ENCODE measurements around the gene MROH2B.

MROH2B gene

DNA sequence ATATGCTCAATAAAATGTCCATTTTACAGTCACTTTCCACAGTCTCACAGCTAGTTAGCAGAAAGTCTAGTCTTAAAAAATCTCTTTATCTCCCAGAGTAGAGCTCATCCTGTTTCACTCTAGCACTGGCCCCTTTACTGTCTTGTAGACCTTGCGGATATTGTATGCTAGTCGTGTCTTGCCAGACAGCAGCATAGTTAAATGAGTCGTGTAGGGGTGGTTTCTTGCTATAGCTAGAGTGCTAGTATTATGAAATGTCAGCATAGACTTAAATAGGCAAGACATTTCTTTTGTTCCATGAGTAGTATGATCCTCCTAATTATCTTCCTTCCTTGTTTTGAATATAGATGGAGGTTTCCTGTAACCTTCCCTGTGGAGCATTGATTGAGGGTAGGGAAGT lies 84.5 kb downstream of the MROH2B start:
- peaks cover 0 to 1% (median 0%) of the 10 kb centered on the region in 5 experiments for H3K9me3 ChIP-seq (ENCODE audit: control extremely low read depth in 1 of 5, control insufficient read depth in 4 of 5, insufficient read depth in 2 of 5, low read depth in 1 of 5, low read length in 4 of 5)
- no peaks in the 10 kb centered on the region for H3K27me3 ChIP-seq (replicated peaks in 2 of 5; ENCODE audit: control insufficient read depth in 4 of 5, insufficient read depth in 5 of 5, low read length in 4 of 5)
- H3K36me3 ChIP-seq (ENCODE audit: control insufficient read depth in 4 of 4, insufficient read depth in 4 of 4, low read length in 3 of 4) = no peaks in the 10 kb centered on the region
- H3K4me3 ChIP-seq (ENCODE audit: control insufficient read depth in 1 of 7, extremely low read depth in 1 of 7, insufficient read depth in 4 of 7, low read depth in 2 of 7, low read length in 6 of 7) = no peak overlapping the region
- no peaks in the 10 kb centered on the region for H3K4me1 ChIP-seq (ENCODE audit: control extremely low read depth in 1 of 4, control insufficient read depth in 4 of 4, insufficient read depth in 4 of 4, low read length in 3 of 4)
- ChIA-PET POLR2A (no interaction called here), CTCF (no interaction called here)
- WGBS (ENCODE audit: insufficient coverage) = 86% methylated on average over 2 of the region's 3 CpGs
- no peak for DNase-seq
- no peak overlapping the region for H3K27ac ChIP-seq (ENCODE audit: insufficient read depth in 1 of 2, low read depth in 1 of 2, low read length in 2 of 2, poor library complexity in 1 of 2, severe bottlenecking in 2 of 2)

DNA sequence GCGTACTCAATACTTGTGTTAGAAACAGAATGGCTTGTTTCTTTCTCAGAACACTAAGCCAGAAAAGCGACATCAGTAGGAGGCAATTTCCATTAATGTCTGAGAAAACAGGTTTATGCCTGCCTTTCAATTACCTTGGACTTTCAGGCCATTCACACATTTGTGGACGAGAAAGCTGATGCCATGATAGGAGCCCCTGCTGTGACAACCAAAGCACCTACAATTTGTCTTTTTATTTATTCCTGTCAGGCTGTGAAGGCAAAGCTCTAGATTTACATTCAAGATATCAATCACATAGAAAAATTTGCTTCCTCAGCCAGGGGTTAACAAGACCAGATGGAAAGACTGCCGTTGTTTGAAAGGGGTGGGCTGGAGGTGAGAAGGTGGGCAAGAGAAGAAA lies 85.6 kb downstream of the MROH2B start:
- 100% methylated on average over 1 of the region's 4 CpGs for WGBS (ENCODE audit: insufficient coverage)
- Histone ChIP-seq H3K9me3 (ENCODE audit: control extremely low read depth in 1 of 5, control insufficient read depth in 4 of 5, insufficient read depth in 2 of 5, low read depth in 1 of 5, low read length in 4 of 5) (peaks cover 0 to 1% (median 0%) of the 10 kb centered on the region in 5 experiments), H3K4me1 (ENCODE audit: control extremely low read depth in 1 of 4, control insufficient read depth in 4 of 4, insufficient read depth in 4 of 4, low read length in 3 of 4) (no peaks in the 10 kb centered on the region), H3K36me3 (ENCODE audit: control insufficient read depth in 4 of 4, insufficient read depth in 4 of 4, low read length in 3 of 4) (no peaks in the 10 kb centered on the region), H3K27ac (ENCODE audit: insufficient read depth in 1 of 2, low read depth in 1 of 2, low read length in 2 of 2, poor library complexity in 1 of 2, severe bottlenecking in 2 of 2) (no peak overlapping the region), H3K27me3 (replicated peaks in 2 of 5; ENCODE audit: control insufficient read depth in 4 of 5, insufficient read depth in 5 of 5, low read length in 4 of 5) (no peaks in the 10 kb centered on the region), H3K4me3 (ENCODE audit: control insufficient read depth in 1 of 7, extremely low read depth in 1 of 7, insufficient read depth in 4 of 7, low read depth in 2 of 7, low read length in 6 of 7) (no peak overlapping the region)
- no peak for DNase-seq
- ChIA-PET CTCF (no interaction called here), POLR2A (no interaction called here)

DNA sequence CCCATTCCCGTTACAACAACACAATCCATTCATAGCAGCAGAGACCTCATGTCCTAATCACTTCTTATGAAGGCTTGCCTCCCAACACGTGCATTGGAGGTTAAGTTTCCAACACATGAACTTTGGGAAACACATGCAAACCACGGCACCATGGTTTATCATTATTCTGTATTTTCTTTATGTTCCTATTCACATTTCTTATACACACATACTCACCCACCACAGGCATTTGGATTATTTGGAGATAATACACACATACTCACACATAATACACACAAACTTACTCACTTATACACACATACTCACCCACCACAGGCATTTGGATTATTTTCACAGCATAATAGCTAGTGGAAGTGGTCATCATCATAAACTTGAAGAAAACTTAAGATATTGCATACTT lies 86.3 kb downstream of the MROH2B start:
- H3K27me3 ChIP-seq (replicated peaks in 2 of 5; ENCODE audit: control insufficient read depth in 4 of 5, insufficient read depth in 5 of 5, low read length in 4 of 5) = no peaks in the 10 kb centered on the region
- 90% methylated on average over 2 of the region's 3 CpGs for WGBS (ENCODE audit: insufficient coverage)
- no peaks in the 10 kb centered on the region for H3K36me3 ChIP-seq (ENCODE audit: control insufficient read depth in 4 of 4, insufficient read depth in 4 of 4, low read length in 3 of 4)
- DNase-seq = no peak
- no peak overlapping the region for H3K4me3 ChIP-seq (ENCODE audit: control insufficient read depth in 1 of 7, extremely low read depth in 1 of 7, insufficient read depth in 4 of 7, low read depth in 2 of 7, low read length in 6 of 7)
- H3K27ac ChIP-seq (ENCODE audit: insufficient read depth in 1 of 2, low read depth in 1 of 2, low read length in 2 of 2, poor library complexity in 1 of 2, severe bottlenecking in 2 of 2) = no peak overlapping the region
- CTCF ChIA-PET = no interaction called here
- POLR2A ChIA-PET = interaction anchor here (0.6 kb wide), 1 partner anchor 343 kb away, joined by 4 read pairs; no protein-coding TSS in a partner anchor
- H3K4me1 ChIP-seq (ENCODE audit: control extremely low read depth in 1 of 4, control insufficient read depth in 4 of 4, insufficient read depth in 4 of 4, low read length in 3 of 4) = no peaks in the 10 kb centered on the region
- H3K9me3 ChIP-seq (ENCODE audit: control extremely low read depth in 1 of 5, control insufficient read depth in 4 of 5, insufficient read depth in 2 of 5, low read depth in 1 of 5, low read length in 4 of 5) = peaks cover 0 to 1% (median 0%) of the 10 kb centered on the region in 5 experiments

DNA sequence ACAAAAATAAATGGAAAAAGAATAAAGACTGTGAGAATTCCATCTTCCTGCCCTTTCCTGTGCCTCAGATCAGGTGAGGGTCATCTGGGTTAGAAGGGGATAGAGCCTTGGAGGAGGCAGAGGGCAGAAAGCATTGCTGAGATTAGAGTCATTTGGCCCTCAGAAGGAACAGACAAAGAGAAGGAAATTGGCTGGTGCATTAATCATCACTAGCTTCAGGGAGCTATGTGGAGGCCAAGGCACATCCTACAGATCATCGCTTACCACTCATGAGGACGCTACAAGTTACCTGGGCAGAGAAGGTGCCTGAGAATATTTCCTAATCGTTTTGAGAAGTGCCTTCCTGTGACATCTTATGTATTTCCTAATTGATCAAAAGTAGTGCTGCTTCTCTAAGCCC lies 87.4 kb downstream of the MROH2B start:
- CTCF ChIA-PET = no interaction called here
- H3K4me3 ChIP-seq (ENCODE audit: control insufficient read depth in 1 of 7, extremely low read depth in 1 of 7, insufficient read depth in 4 of 7, low read depth in 2 of 7, low read length in 6 of 7) = no peak overlapping the region
- no peaks in the 10 kb centered on the region for H3K4me1 ChIP-seq (ENCODE audit: control extremely low read depth in 1 of 4, control insufficient read depth in 4 of 4, insufficient read depth in 4 of 4, low read length in 3 of 4)
- DNase-seq = no peak
- 100% methylated on average over 3 of the region's 3 CpGs for WGBS (ENCODE audit: insufficient coverage)
- no peaks in the 10 kb centered on the region for H3K27me3 ChIP-seq (replicated peaks in 2 of 5; ENCODE audit: control insufficient read depth in 4 of 5, insufficient read depth in 5 of 5, low read length in 4 of 5)
- peaks cover 0 to 1% (median 0%) of the 10 kb centered on the region in 5 experiments for H3K9me3 ChIP-seq (ENCODE audit: control extremely low read depth in 1 of 5, control insufficient read depth in 4 of 5, insufficient read depth in 2 of 5, low read depth in 1 of 5, low read length in 4 of 5)
- H3K36me3 ChIP-seq (ENCODE audit: control insufficient read depth in 4 of 4, insufficient read depth in 4 of 4, low read length in 3 of 4) = no peaks in the 10 kb centered on the region
- no peak overlapping the region for H3K27ac ChIP-seq (ENCODE audit: insufficient read depth in 1 of 2, low read depth in 1 of 2, low read length in 2 of 2, poor library complexity in 1 of 2, severe bottlenecking in 2 of 2)
- POLR2A ChIA-PET = no interaction called here

DNA sequence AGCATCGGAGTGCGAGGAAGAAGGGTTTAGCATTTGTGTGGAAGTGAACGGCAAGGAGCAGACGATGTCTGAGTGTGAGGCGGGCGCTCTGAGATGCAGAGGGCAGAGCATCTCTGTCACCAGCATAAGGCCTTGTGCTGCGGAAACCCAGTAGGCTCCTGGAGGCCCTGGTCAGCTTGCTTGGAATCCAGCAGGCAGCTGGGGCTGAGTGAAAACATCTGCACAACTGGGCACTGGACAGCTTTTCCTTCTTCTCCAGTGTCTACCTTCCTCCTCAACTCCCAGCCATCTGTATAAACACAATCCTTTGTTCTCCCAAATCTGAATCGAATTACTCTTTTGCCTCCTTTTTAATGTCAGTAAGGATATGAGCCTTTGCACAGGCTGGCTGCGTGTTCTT lies 89.7 kb downstream of the MROH2B start:
- H3K4me1 ChIP-seq (ENCODE audit: control extremely low read depth in 1 of 4, control insufficient read depth in 4 of 4, insufficient read depth in 4 of 4, low read length in 3 of 4) = no peaks in the 10 kb centered on the region

DNA sequence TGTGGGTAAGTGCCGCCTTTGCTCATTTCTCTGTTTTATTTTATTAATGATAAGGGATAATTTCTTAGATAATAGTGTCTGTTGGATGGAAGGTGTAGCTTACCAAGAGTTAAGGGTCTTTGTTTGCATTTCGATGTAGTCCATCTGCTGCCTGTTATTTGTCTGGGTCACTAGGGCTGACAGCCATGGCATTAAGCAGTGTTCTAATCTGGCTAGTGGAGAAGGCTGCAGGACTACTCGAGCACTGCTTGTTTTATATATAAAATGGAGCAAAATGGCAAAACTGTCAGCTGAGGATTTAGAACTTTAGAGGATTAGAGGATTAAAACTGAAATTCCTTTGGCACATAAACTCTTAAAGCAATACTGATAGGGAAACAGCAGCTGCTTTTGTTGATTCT lies 94.3 kb downstream of the MROH2B start:
- WGBS (ENCODE audit: insufficient coverage) = 79% methylated on average over 3 of the region's 3 CpGs
- POLR2A ChIA-PET = no interaction called here
- no peaks in the 10 kb centered on the region for H3K27me3 ChIP-seq (replicated peaks in 2 of 5; ENCODE audit: control insufficient read depth in 4 of 5, insufficient read depth in 5 of 5, low read length in 4 of 5)
- no peak overlapping the region for H3K27ac ChIP-seq (ENCODE audit: insufficient read depth in 1 of 2, low read depth in 1 of 2, low read length in 2 of 2, poor library complexity in 1 of 2, severe bottlenecking in 2 of 2)
- DNase-seq = no peak
- no peaks in the 10 kb centered on the region for H3K9me3 ChIP-seq (ENCODE audit: control extremely low read depth in 1 of 5, control insufficient read depth in 4 of 5, insufficient read depth in 2 of 5, low read depth in 1 of 5, low read length in 4 of 5)
- H3K4me1 ChIP-seq (ENCODE audit: control extremely low read depth in 1 of 4, control insufficient read depth in 4 of 4, insufficient read depth in 4 of 4, low read length in 3 of 4) = no peaks in the 10 kb centered on the region
- H3K4me3 ChIP-seq (ENCODE audit: control insufficient read depth in 1 of 7, extremely low read depth in 1 of 7, insufficient read depth in 4 of 7, low read depth in 2 of 7, low read length in 6 of 7) = no peak overlapping the region
- CTCF ChIA-PET = no interaction called here
- H3K36me3 ChIP-seq (ENCODE audit: control insufficient read depth in 4 of 4, insufficient read depth in 4 of 4, low read length in 3 of 4) = no peaks in the 10 kb centered on the region

More for the DNA sequence above, 89.7 kb downstream of the MROH2B start:
- peaks cover 0 to 1% (median 0%) of the 10 kb centered on the region in 5 experiments for H3K9me3 ChIP-seq (ENCODE audit: control extremely low read depth in 1 of 5, control insufficient read depth in 4 of 5, insufficient read depth in 2 of 5, low read depth in 1 of 5, low read length in 4 of 5)
- ChIA-PET CTCF (no interaction called here), POLR2A (no interaction called here)
- no peak overlapping the region for H3K27ac ChIP-seq (ENCODE audit: insufficient read depth in 1 of 2, low read depth in 1 of 2, low read length in 2 of 2, poor library complexity in 1 of 2, severe bottlenecking in 2 of 2)
- DNase-seq = no peak
- no peaks in the 10 kb centered on the region for H3K36me3 ChIP-seq (ENCODE audit: control insufficient read depth in 4 of 4, insufficient read depth in 4 of 4, low read length in 3 of 4)
- no peaks in the 10 kb centered on the region for H3K27me3 ChIP-seq (replicated peaks in 2 of 5; ENCODE audit: control insufficient read depth in 4 of 5, insufficient read depth in 5 of 5, low read length in 4 of 5)
- no peak overlapping the region for H3K4me3 ChIP-seq (ENCODE audit: control insufficient read depth in 1 of 7, extremely low read depth in 1 of 7, insufficient read depth in 4 of 7, low read depth in 2 of 7, low read length in 6 of 7)
- WGBS (ENCODE audit: insufficient coverage) = 95% methylated on average over 6 of the region's 9 CpGs

DNA sequence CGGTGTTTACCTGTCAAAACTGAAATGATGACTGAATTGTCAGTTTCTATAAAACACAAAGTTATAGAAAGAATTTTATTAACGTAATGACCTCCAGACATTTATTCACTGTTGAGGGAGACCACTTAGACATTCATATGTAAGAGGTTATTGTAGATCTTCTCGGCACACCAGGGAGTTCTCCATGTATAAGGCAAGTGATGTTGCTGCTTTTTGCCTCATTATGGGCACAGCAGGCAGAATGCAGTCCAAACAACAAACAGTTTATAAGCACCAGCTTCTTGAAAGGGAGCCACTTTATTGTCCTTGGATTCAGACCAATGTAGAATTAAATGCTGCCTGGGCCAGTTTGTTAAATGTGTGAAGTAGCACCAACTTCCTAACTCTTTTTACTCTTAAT lies 95.1 kb downstream of the MROH2B start:
- Histone ChIP-seq H3K27ac (ENCODE audit: insufficient read depth in 1 of 2, low read depth in 1 of 2, low read length in 2 of 2, poor library complexity in 1 of 2, severe bottlenecking in 2 of 2) (no peak overlapping the region), H3K4me3 (ENCODE audit: control insufficient read depth in 1 of 7, extremely low read depth in 1 of 7, insufficient read depth in 4 of 7, low read depth in 2 of 7, low read length in 6 of 7) (no peak overlapping the region), H3K27me3 (replicated peaks in 2 of 5; ENCODE audit: control insufficient read depth in 4 of 5, insufficient read depth in 5 of 5, low read length in 4 of 5) (no peaks in the 10 kb centered on the region), H3K4me1 (ENCODE audit: control extremely low read depth in 1 of 4, control insufficient read depth in 4 of 4, insufficient read depth in 4 of 4, low read length in 3 of 4) (no peaks in the 10 kb centered on the region), H3K9me3 (ENCODE audit: control extremely low read depth in 1 of 5, control insufficient read depth in 4 of 5, insufficient read depth in 2 of 5, low read depth in 1 of 5, low read length in 4 of 5) (no peaks in the 10 kb centered on the region), H3K36me3 (ENCODE audit: control insufficient read depth in 4 of 4, insufficient read depth in 4 of 4, low read length in 3 of 4) (no peaks in the 10 kb centered on the region)
- no peak for DNase-seq
- CTCF ChIA-PET = no interaction called here
- WGBS (ENCODE audit: insufficient coverage) = no CpG with 5 or more reads among the region's 3 CpGs
- POLR2A ChIA-PET = no interaction called here
